ENCODE data around the gene SDC4.
"Not testable (repeated sequence)": the region's sequence is repeated elsewhere in the genome, so short reads cannot be mapped to it uniquely, and the experiment has no call there.

SDC4 gene

GRCh38 chr20:45363611-45364492 is 15.6 kb upstream of the SDC4 start:
- no peak for DNase-seq

- DNase-seq = peak; percentile 99
Observed at GRCh38 chr20:45362804-45363610, 14.8 kb upstream of the SDC4 start, which contains the start of gene SYS1. TSS of gene SYS1 (plus strand) at chr20:45363156. CDS start at chr20:45363532, 376 bp downstream.

- DNase-seq = no peak
Observed at GRCh38 chr20:45361793-45362192, 13.6 kb upstream of the SDC4 start.

- DNase-seq = peak; percentile 82
Observed at GRCh38 chr20:45359406-45360148, 11.4 kb upstream of the SDC4 start.

GRCh38 chr20:45359069-45359405 is 10.8 kb upstream of the SDC4 start:
- peak; percentile 61 for DNase-seq

GRCh38 chr20:45358282-45359068 is 10.3 kb upstream of the SDC4 start:
- peak; percentile 77 for DNase-seq

GRCh38 chr20:45355209-45356084 is 7.2 kb upstream of the SDC4 start:
- peak; percentile 67 for DNase-seq

GRCh38 chr20:45354423-45355208 is 6.4 kb upstream of the SDC4 start:
- peak; percentile 67 for DNase-seq

- DNase-seq = no peak
Observed at GRCh38 chr20:45353746-45354145, 5.5 kb upstream of the SDC4 start.

GRCh38 chr20:45352729-45353128 is 4.5 kb upstream of the SDC4 start:
- no peak for DNase-seq

- not testable (repeated sequence) for DNase-seq
Observed at GRCh38 chr20:45350795-45351194, 2.6 kb upstream of the SDC4 start.

GRCh38 chr20:45350217-45350616 is 2.0 kb upstream of the SDC4 start:
- DNase-seq = no peak

GRCh38 chr20:45347297-45347935 is 808 bp downstream of the SDC4 start:
- no peak for DNase-seq

- DNase-seq = no peak
Observed at GRCh38 chr20:45346851-45347250, 1.4 kb downstream of the SDC4 start.

GRCh38 chr20:45346291-45346718 is 1.9 kb downstream of the SDC4 start:
- DNase-seq = no peak

GRCh38 chr20:45345104-45345936 is 2.9 kb downstream of the SDC4 start:
- DNase-seq = no peak

- peak; percentile 90 for DNase-seq
Observed at GRCh38 chr20:45344168-45344860, 3.9 kb downstream of the SDC4 start.

GRCh38 chr20:45343532-45344167 is 4.6 kb downstream of the SDC4 start:
- no peak for DNase-seq
